ENCODE measurements around the gene GPR61.

- TF ChIP-seq CTCF (IDR thresholded peaks at IDR 0.05) (no peak), POLR2A (IDR thresholded peaks at IDR 0.05) (no peak)
Observed at GRCh38 chr1:109508001-109508872, 31.4 kb upstream of the GPR61 start.
